D721Med (cell line): ENCODE data around the gene CYP2D6.
"Not testable (repeated sequence)": the region's sequence is repeated elsewhere in the genome, so short reads cannot be mapped to it uniquely, and the experiment has no call there.

Experiments used
- DNase-seq: peaks from one replicate; pipeline ENCODE4 v3.0.0; 2011; ENCODE audit warnings: low spot score; ENCODE audit not compliant: insufficient read length
- FAIRE-seq: peaks from 2 replicates; lab custom pipeline; 2011; peaks lifted over from hg19 to GRCh38; lab: Jason Lieb, UNC
- TF ChIP-seq, protein P1 (sequence below): IDR thresholded peaks from 2 replicates; pipeline ENCODE4 v1.5.1; 2012; ENCODE audit warnings: mild to moderate bottlenecking, control low read depth; ENCODE audit not compliant: insufficient read depth; ENCODE audit errors: missing control alignments

CYP2D6 gene

DNA sequence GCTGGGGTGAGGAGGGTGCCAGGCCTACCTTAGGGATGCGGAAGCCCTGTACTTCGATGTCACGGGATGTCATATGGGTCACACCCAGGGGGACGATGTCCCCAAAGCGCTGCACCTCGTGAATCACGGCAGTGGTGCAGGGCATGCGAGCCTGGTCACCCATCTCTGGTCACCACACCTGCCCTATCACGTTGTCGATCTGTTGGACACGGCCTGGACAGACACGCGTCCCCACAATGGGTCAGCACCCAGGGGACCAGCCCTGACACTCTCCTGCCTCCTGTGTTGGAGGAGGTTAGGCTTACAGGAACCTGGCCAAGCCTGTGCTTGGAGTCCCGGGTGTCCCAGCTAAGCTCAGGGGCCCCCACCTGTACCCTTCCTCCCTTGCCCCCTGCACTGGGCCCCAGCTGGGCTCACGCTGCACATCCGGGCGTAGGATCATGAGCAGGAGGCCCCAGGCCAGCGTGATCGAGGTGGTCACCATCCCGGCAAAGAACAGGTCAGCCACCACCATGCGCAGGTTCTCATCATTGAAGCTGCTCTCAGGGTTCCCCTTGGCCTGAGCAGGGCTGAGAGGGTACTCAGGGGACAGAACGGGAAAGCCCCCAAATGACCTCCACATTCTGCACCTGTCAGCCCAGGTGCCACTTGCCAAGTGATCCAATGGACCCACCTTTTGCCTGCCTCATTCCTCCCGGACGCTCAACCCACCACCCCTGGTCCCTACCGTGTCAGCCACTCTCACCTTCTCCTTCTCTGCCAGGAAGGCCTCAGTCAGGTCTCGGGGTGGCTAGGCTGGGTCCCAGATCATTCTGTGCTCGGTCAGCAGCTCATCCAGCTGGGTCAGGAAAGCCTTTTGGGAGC, 20.3 kb upstream of the CYP2D6 start:
- DNase-seq (no peak), FAIRE-seq (no peak)
- TF ChIP-seq, protein P1, sequence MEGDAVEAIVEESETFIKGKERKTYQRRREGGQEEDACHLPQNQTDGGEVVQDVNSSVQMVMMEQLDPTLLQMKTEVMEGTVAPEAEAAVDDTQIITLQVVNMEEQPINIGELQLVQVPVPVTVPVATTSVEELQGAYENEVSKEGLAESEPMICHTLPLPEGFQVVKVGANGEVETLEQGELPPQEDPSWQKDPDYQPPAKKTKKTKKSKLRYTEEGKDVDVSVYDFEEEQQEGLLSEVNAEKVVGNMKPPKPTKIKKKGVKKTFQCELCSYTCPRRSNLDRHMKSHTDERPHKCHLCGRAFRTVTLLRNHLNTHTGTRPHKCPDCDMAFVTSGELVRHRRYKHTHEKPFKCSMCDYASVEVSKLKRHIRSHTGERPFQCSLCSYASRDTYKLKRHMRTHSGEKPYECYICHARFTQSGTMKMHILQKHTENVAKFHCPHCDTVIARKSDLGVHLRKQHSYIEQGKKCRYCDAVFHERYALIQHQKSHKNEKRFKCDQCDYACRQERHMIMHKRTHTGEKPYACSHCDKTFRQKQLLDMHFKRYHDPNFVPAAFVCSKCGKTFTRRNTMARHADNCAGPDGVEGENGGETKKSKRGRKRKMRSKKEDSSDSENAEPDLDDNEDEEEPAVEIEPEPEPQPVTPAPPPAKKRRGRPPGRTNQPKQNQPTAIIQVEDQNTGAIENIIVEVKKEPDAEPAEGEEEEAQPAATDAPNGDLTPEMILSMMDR, result no peak

DNA sequence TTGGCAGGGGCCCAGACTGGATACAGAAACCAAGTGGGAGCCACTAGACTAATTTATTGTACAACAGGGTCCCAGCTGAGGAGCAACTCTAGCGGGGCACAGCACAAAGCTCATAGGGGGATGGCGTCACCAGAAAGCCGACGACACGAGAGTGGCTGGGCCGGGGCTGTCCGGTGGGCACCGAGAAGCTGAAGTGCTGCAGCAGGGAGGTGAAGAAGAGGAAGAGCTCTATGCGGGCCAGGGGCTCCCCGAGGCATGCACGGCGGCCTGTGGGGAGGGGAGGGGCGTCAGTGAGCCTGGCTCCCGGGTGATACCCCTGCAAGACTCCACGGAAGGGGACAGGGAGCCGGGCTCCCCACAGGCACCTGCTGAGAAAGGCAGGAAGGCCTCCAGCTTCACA, 19.2 kb upstream of the CYP2D6 start:
- not testable (repeated sequence) for FAIRE-seq, DNase-seq

DNA sequence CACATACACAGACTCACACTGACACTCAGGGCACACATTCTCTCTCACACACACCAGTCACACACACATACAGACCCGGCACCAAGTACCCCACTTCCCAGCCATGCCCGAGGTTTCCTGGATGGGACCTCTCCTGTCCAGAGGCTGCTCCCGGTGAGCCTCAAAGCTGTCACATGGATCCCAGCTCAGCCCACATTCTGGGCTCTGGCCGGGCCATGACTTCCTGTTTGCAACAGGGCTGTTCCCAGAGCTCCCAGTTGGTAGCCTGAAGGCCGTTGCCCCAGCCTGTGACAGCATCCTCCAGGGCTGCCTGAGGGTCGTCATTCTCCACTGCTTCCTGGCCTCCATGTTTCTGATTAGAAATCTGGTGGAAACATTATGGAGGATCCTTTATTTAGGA, 14.6 kb upstream of the CYP2D6 start:
- no peak for DNase-seq
- TF ChIP-seq, protein P1, result no peak
- no peak for FAIRE-seq

DNA sequence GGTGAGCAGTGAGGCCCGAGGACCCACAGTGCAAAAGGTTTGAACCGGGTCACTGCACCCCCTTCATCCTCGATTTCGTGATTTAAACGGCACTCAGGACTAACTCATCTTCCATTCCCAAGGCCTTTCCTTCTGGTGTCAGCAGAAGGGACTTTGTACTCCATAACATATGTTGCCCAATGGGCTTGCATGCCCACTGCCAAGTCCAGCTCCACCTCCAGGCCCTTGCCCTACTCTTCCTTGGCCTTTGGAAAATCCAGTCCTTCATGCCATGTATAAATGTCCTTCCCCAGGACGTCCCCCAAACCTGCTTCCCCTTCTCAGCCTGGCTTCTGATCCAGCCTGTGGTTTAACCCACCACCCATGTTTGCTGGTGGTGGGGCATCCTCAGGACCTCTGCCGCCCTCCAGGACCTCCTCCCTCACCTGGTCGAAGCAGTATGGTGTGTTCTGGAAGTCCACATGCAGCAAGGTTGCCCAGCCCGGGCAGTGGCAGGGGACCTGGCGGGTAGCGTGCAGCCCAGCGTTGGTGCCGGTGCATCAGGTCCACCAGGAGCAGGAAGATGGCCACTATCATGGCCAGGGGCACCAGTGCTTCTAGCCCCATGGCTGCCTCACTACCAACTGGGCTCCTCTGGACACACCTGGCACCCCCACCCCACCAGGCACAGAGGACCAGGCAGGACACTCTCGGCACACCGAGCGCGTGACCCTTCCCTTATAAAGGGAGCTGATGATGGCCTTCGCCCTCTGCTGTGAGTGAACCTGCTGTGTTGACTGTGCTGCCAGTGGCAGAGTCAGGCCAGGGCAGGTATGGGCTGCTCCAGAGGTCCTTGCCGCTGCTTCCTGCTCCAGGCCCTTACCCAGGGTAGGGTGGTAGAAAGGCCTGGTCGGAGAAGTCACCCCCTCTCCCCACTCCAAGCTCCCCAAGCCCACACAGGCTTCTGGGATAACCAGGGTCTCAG, 13.5 kb upstream of the CYP2D6 start:
- not testable (repeated sequence) for FAIRE-seq, DNase-seq

DNA sequence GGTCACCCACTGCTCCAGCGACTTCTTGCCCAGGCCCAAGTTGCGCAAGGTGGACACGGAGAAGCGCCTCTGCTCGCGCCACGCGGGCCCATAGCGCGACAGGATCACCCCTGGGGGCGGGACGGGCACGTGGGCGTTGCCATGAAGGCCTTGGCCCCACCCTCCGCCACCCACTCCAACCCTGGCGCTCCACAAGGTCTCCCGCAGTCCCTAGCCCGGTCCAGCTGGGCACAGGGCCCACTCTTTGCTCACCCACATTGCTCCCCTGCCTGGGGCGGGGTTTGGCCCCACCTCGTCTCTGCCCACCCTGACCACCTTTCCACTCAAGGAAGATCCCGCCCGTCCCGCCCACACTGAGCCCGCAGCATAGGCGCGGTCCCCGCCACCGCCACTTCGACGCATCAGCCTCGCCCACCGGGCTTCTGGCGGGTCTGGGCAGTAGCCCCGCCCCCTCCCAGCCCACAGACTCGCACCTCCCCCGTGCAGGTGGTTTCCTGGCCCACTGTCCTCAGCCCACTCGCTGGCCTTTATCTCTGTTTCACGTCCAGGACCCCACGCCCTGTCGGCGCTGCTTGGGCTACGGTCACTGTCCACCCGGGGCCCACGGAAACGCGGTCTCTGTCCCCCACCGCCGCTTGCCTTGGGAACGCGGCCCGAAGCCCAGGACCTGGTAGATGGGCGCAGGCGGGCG, 12.3 kb upstream of the CYP2D6 start:
- DNase-seq (no peak), FAIRE-seq (no peak)
- TF ChIP-seq, protein P1, result no peak

DNA sequence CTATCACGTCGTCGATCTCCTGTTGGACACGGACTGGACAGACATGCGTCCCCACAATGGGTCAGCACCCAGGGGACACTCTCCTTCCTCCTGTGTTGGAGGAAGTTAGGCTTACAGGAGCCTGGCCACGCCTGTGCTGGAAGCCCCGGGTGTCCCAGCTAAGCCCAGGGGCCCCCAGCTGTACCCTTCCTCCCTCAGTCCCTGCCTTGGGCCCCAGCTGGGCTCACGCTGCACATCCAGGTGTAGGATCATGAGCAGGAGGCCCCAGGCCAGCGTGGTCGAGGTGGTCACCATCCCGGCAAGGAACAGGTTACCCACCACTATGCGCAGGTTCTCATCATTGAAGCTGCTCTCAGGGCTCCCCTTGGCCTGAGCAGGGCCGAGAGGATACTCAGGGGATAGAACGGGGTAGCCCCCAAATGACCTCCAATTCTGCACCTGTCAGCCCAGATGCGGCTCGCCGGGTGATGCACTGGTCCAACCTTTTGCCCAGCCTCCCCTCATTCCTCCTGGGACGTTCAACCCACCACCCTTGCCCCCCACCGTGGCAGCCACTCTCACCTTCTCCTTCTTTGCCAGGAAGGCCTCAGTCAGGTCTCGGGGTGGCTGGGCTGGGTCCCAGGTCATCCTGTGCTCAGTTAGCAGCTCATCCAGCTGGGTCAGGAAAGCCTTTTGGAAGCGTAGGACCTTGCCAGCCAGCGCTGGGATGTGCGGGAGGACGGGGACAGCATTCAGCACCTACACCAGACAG, 10.9 kb upstream of the CYP2D6 start:
- FAIRE-seq, DNase-seq: not testable (repeated sequence)

DNA sequence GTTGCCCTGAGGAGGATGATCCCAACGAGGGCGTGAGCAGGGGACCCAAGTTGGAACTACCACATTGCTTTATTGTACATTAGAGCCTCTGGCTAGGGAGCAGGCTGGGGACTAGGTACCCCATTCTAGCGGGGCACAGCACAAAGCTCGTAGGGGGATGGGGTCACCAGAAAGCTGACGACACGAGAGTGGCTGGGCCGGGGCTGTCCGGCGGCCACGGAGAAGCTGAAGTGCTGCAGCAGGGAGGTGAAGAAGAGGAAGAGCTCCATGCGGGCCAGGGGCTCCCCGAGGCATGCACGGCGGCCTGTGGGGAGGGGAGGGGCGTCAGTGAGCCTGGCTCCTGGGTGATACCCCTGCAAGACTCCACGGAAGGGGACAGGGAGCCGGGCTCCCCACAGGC, 9.5 kb upstream of the CYP2D6 start:
- FAIRE-seq, DNase-seq: not testable (repeated sequence)

DNA sequence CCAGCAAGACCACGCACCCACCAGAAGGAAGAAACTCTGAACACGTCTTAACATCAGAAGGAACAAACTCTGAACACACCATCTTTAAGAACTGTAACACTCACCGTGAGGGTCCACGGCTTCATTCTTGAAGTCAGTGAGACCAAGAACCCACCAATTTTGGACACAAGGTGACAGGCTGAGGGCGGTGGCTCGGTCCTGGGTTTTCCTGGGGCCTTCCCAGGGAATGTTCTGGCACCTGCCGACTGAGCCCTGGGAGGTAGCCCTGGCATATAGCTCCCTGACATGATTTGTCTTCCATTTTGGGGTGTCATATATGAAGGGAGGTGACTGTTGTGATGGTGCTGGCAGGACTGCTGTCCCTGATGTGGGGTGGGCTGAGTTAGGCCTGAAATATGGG, 8.9 kb upstream of the CYP2D6 start:
- not testable (repeated sequence) for FAIRE-seq, DNase-seq

DNA sequence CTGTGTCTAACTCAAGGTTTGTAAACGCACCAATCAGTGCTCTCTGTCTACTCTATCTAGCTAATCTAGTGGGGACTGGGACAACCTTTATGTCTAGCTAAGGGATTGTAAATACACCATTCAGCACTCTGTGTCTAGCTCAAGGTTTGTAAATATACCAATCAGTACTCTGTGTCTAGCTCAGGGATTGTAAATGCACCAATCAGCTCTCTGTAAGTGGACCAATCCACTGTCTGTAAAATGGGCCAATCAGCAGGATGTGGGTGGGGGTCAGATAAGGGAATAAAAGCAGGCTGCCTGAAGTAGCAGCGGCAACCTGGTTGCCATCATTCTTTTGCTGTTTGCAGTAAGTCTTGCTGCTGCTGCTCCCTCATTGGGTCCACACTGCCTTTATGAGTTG, 8.4 kb upstream of the CYP2D6 start:
- TF ChIP-seq, protein P1, result no peak
- FAIRE-seq (no peak), DNase-seq (no peak)
